HL-60 (cell line): ENCODE measurements around the gene VTA1.

Experiments
- CTCF ChIP-seq: IDR thresholded peaks from one replicate; pipeline ENCODE4 v1.5.1; 2011; ENCODE audit warnings: low read length, control low read depth, inconsistent platforms; ENCODE audit not compliant: insufficient read depth
- GABPA ChIP-seq: IDR thresholded peaks from 2 replicates; pipeline ENCODE4 v1.6.1; 2012; ENCODE audit warnings: low read depth
- POLR2AphosphoS5 ChIP-seq: IDR thresholded peaks from 2 replicates; pipeline ENCODE4 v1.6.1; 2012; ENCODE audit warnings: low read depth

- no peak for TF ChIP-seq POLR2AphosphoS5
- no peak for TF ChIP-seq CTCF
- TF ChIP-seq GABPA: no peak
Observed at GRCh38 chr6:142138876-142139275, 8.2 kb upstream of the VTA1 start.
